ENCODE data around the gene ZNF804A.

Gene ZNF804A

GRCh38 chr2:184971546-184972068, 373.3 kb downstream of the ZNF804A start:
- no peak for DNase-seq
